Islet of Langerhans (tissue), 1 donor: ENCODE data around the gene OR7G2.
A peak's percentile ranks its signal among the peaks of the same experiment; 100 is the strongest.

Experiments used
- FAIRE-seq: peaks from one replicate; lab custom pipeline; 2011; peaks lifted over from hg19 to GRCh38; lab: Jason Lieb, UNC

OR7G2 gene

DNA sequence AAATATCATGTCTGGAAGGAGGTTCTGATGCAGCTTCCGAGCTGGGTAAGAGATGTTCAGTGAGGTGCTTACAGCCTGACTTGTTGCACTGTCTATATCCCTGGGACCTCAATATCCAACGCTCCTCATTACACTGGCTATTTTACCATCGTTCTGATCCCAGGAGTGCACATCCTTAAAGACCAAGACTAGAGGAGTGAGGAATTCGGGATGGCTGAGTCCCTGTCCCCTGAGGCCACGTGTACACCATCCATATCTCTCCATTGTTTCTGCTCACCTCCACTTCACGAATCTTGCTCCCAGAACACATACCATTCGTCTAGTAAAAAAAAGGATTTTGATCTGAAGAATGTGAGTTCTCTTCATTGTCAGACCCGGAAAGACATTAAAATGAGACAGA is at the start of gene OR7G2:
Gene OR7G2, minus strand, starts transcription at position 101 of the 400 bp plus-strand sequence. CDS start 4,232 bp downstream, outside the sequence.
- FAIRE-seq = no peak

DNA sequence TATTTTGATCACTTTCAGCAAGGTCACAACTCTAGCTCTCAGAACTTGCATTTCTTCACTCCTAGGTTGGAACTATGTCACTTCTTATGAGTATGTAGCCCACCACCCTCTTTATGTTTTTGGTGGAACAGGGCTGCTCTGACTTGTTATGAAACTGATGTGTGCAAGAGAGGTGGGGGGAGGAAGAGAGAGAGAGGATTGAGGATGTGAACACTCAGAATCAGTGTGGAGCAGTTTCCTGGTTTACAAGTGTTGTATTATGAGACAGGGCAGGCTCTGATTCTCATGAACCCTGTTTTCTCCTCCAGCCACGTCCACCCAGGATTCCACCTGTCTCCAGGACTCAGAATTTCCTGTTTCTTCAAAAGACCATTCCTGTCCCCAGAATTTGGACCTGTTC is 49.0 kb upstream of the OR7G2 start:
- no peak for FAIRE-seq

DNA sequence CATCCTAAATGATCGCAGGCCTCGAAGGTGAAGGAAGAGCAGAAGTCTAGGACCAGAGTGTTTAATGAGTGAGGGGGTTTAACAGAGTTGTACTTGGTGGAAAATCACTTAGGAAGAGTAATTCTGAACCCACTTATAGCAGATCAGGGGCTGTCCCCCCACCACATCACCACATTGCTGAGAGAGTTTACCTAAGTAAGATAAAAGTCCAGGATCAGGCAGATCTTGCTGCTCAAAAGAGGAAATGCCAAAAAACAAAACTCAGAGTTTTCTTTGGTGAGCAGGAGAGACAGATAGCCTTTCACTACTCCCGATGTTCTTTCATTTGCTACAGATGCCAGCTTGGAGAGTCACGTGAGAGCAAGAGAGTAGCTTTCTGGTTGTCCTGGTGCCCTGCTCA is 48.3 kb upstream of the OR7G2 start:
- FAIRE-seq = no peak

- FAIRE-seq = no peak
These were observed 44.1 kb upstream of the OR7G2 start for GRCh38 chr19:9151367-9151766.

GRCh38 chr19:9150650-9151049 is 43.4 kb upstream of the OR7G2 start:
- FAIRE-seq = no peak

GRCh38 chr19:9149997-9150396 is 42.7 kb upstream of the OR7G2 start:
- no peak for FAIRE-seq

GRCh38 chr19:9148697-9149096 is 41.4 kb upstream of the OR7G2 start:
- FAIRE-seq = no peak

DNA sequence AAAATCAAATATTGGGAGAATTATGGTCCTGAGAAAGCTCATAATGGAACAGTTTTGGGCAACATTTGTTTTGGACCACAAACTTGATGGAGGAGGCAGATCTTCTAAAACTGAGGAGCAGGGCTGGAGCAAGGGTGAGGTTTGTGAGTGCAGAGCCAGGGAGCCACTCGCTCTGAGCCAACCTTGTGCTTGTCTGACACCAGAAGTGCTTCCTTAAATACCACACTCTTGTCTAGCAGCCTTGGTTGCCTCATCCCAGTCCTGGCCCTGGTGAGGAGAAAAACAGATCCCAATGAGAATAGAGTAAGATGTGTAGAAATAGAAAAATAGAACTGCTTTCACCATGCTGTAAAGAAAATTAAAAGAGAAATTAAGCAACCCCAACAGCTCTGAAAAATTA is 39.6 kb upstream of the OR7G2 start:
- no peak for FAIRE-seq

GRCh38 chr19:9144920-9145319 is 37.6 kb upstream of the OR7G2 start:
- FAIRE-seq = no peak

DNA sequence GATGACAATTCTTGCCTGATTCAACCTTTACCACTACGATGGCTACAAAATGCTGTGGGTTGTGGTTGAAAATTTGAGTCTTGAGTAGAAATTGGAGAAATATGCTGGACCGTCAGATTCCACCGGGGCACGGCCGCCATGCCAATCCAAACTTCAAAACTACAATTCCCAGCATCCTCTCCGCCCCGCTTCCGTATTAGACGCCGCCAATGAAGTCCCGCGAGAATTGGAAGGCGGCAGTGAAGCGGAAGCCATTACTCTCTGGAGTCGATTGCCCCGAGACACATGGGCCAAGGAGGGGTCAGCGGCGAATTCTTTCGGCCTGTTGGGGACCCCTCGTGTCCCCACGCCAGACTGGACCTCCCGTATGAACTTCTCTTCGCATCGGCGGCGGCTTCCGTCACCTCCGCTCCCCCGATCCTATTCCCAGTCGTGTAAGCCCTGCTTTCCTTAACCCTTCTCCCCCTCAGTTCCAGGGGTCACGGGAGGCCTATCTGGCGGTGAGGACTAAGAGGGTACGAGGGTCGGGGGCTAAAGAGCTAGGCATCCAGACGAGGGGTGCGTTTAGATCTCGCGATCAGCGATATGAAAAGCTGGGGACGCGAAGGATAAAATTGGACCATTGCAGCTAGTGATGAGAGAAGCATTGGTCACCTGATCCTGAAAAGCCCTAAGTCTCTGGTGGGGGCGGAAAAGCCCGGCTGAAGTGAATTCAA is 33.0 kb upstream of the OR7G2 start, which contains the start of gene ZNF317:
Gene ZNF317, plus strand, starts transcription at position 239 of the 716 bp plus-strand sequence. CDS start 15,620 bp downstream, outside the sequence.
- FAIRE-seq = peak; percentile 70

GRCh38 chr19:9139609-9140158 is 32.4 kb upstream of the OR7G2 start:
- FAIRE-seq = peak; percentile 47

DNA sequence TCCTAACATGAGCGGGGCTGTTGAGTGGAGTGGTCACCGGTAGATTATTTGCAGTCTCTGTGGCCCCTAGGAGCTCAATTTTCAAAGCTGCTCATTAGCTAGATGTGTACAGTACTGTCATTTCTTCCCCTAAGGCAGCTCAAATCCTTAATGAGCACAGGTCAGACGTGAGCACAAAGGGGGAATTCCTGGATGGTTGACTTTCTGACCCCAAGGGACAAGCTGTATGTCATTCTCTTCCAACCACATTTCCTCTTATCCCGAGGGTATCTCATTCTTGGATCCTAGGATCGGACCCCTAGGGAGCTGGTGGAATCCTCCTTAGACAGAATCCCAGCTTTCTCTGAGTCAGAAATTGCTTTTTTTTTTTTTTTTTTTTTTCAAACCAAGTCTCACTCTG is 25.1 kb upstream of the OR7G2 start:
- FAIRE-seq = no peak

DNA sequence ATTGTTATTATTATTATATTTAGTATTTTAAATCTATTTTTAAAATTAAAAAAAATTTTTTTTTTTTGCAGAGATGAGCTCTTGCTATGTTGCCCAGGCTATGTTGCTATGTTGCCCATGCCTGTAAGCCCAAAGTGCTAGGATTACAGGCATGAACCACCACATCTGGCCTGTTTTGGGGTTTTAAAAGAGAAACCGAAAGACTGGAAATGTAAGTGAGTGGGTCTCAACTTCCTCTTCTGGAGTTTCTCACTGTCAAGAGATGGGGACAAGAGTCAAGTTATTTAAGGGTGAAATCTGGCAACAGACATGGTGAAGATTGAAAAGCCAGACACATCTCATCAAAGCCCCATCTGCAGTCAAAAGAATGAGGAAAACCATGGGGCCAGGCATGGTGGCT is 23.7 kb upstream of the OR7G2 start:
- no peak for FAIRE-seq

DNA sequence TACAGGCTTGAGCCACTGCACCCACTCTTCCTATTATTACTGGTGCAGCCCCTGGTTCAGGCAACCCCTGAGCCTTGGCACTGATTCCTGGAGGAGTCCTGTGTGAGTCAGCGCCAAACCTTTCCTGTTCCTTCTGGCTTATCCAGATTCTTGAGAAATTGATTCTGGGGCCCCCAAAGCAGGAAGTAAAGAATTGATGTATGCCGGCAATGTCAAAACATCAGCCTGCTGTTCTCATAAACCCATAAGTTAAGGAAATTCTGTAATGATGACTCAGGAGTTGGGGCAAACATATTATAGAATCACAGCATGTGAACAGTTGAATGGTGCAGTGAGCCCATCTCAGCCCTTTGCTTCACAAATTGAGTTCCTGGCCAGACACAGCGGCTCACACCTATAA is 20.9 kb upstream of the OR7G2 start:
- FAIRE-seq = no peak

- no peak for FAIRE-seq
These were observed 19.7 kb upstream of the OR7G2 start, which contains the start of gene OR7G3 for GRCh38 chr19:9126900-9127405. Gene OR7G3 (minus strand): TSS chr19:9126950. CDS start chr19:9126950, 0 bp downstream.

DNA sequence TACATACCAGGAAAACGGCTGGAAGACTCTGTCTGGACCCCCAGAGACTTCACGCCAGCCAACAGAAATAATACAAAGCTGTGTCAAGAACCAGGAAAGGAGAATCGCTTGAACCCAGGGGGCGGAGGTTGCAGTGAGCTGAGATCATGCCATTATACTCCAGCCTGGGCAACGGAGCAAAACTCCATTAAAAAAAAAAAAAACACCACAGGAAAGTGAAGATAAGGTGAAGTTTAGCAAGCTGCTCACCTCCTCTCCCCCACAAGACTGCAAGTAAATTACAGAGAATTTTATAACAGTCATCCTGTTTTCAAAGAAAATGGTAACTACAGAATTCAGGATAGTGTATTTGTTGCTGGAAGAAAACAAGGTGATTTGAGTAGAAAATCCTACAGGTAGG is 9.3 kb upstream of the OR7G2 start:
- FAIRE-seq = no peak

DNA sequence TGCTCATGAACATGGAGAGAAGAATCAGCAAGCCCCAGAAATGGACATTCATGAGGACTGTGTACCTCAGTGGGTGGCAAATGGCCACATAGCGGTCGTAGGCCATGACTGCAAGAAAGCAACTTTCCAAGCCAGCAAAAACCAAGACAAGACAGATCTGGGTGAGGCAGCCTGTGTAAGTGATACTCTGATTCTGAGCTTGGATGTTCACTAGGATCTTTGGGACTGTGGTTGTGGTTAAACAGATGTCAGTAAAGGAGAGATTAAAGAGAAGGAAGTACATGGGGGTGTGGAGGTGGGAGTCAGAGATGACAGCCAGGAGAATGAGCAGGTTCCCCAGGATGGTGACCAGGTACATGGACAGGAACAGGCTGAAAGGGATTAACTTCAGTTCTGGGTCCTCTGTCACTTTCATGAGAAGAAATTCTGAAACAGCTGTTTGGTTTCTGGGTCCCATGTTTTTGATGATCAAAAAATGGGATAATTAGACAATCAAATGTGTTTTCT is 8.1 kb upstream of the OR7G2 start, which contains the start of gene OR7G1:
Gene OR7G1, minus strand, starts transcription at position 457 of the 507 bp plus-strand sequence. Its CDS starts 0 bp downstream, at position 457.
- FAIRE-seq = no peak

GRCh38 chr19:9109959-9110358 is 2.7 kb upstream of the OR7G2 start:
- no peak for FAIRE-seq

DNA sequence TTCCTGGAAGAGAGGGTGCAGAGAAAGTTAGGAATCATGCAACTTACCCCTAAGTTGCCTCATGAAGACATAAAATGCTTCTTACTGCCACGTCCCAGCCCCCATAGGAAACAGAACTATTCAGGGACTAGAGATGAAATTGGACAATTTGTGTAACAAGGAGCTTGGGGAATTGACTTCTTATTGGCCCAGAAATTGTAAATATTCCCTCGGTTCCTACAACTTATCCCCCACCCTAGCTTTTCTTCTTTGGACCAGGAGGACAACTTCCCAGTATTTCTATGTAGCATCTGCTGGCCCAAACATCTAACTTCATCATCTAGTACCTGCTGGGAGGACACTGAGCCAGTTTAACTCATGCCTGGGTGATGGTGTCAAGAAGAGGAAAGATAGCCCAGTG is 20.5 kb downstream of the OR7G2 start, which contains the start of gene OR1M1:
Gene OR1M1, plus strand, starts transcription at position 301 of the 400 bp plus-strand sequence. CDS start 6,184 bp downstream, outside the sequence.
- FAIRE-seq = no peak

DNA sequence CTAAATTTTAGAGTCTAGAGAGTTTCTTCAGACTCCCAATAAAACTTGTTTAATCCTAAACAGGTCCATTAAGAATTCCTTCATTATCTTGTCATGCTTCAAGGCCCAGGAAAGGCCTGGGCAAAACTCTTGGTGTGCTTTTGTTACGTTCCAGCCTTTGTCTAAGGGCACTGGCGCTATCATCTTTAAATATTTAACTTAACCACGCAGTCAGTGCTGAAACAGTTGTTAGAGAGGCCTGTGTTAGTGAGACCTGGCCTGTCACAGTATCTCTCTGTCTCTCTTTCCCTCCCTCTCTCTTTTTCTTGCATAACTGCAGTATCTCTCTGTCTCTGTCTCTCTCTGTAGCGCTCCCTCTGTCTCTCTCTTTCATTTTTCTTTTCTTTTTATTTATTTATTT is 28.6 kb downstream of the OR7G2 start:
- FAIRE-seq = no peak

DNA sequence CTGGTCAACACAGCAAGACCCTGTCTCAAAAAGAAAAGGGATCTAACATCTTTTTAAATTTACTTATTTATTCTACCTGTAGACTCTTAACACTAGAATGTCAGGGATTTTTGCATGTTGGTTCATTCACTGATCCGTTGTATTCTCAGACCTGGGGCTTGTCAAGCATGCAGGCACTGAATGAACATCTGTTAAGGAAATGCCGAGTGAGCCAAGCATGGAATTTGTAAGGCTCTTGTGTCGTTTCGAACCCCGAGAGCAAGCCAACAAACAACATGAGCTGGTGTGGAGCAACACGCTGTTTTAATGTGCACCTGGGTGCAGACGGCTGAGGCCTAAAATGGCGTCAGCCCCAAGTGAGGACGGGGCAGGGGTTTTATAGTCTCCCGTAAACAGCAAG is 30.4 kb downstream of the OR7G2 start:
- FAIRE-seq = no peak

GRCh38 chr19:9075064-9075949 is 32.0 kb downstream of the OR7G2 start:
- no peak for FAIRE-seq
